ENCODE results near the gene PARL. TPM values are rescaled to one million over a fixed set of nuclear protein-coding genes. Genes with fewer than 3 reads are reported as not detected.
"Not testable (repeated sequence)": the region's sequence is repeated elsewhere in the genome, so short reads cannot be mapped to it uniquely, and the experiment has no call there.

Gene PARL
- total and polyA plus RNA-seq, 9 donors: 32.7 to 65.0 (median 55.6) TPM

GRCh38 chr3:183878071-183878470 lies 6.6 kb downstream of the PARL start:
- Histone ChIP-seq H3K27me3 (no peaks in the 10 kb centered on the region), H3K27ac (no peak overlapping the region), H3K4me1 (ENCODE audit: insufficient read depth) (peaks cover 2% of the 10 kb centered on the region), H3K36me3 (no peaks in the 10 kb centered on the region), H3K9me3 (no peaks in the 10 kb centered on the region), H3K4me3 (no peak overlapping the region)
- 93 to 98% (median 95%) methylated on average over 8 of the region's 8 CpGs for WGBS, 3 donors
- TF ChIP-seq CTCF (IDR thresholded peaks at IDR 0.05) (no peak), EP300 (IDR thresholded peaks at IDR 0.05) (no peak), POLR2A (IDR thresholded peaks at IDR 0.05) (no peak)
- no peak for DNase-seq
- intact Hi-C loops (cut with DNase I): no loop called here

- H3K36me3 ChIP-seq; intact Hi-C loops (cut with DNase I); H3K4me3 ChIP-seq; H3K9me3 ChIP-seq; H3K4me1 ChIP-seq (ENCODE audit: insufficient read depth); H3K27ac ChIP-seq; H3K27me3 ChIP-seq; DNase-seq: not testable (repeated sequence)
- WGBS, 3 donors: 73 to 76% (median 76%) methylated on average over 5 of the region's 5 CpGs
Measured at GRCh38 chr3:183877227-183877626, 7.5 kb downstream of the PARL start.

GRCh38 chr3:183875411-183875810 lies 9.3 kb downstream of the PARL start:
- no peaks in the 10 kb centered on the region for H3K27me3 ChIP-seq
- intact Hi-C loops (cut with DNase I): no loop called here
- H3K9me3 ChIP-seq: no peaks in the 10 kb centered on the region
- H3K36me3 ChIP-seq: no peaks in the 10 kb centered on the region
- TF ChIP-seq CTCF (IDR thresholded peaks at IDR 0.05) (no peak), POLR2A (IDR thresholded peaks at IDR 0.05) (no peak), EP300 (IDR thresholded peaks at IDR 0.05) (no peak)
- H3K4me1 ChIP-seq (ENCODE audit: insufficient read depth): peaks cover 1% of the 10 kb centered on the region
- no peak overlapping the region for H3K4me3 ChIP-seq
- no peak for DNase-seq
- no peak overlapping the region for H3K27ac ChIP-seq

GRCh38 chr3:183873914-183874313 lies 10.8 kb downstream of the PARL start:
- Histone ChIP-seq H3K36me3 (no peaks in the 10 kb centered on the region), H3K27me3 (no peaks in the 10 kb centered on the region), H3K4me1 (ENCODE audit: insufficient read depth) (peaks cover 1% of the 10 kb centered on the region), H3K9me3 (no peaks in the 10 kb centered on the region), H3K4me3 (no peak overlapping the region), H3K27ac (no peak overlapping the region)
- no peak for DNase-seq
- no peak for TF ChIP-seq EP300 (IDR thresholded peaks at IDR 0.05)
- no peak for TF ChIP-seq POLR2A (IDR thresholded peaks at IDR 0.05)
- no peak for TF ChIP-seq CTCF (IDR thresholded peaks at IDR 0.05)
- WGBS, 3 donors: 89 to 95% (median 93%) methylated on average over 3 of the region's 3 CpGs
- intact Hi-C loops (cut with DNase I): no loop called here

- intact Hi-C loops (cut with DNase I): loop anchor here in 1 of 4 donors (2.0 kb wide), 1 partner anchor 29 kb away; no protein-coding TSS in a partner anchor
- Histone ChIP-seq H3K36me3 (no peaks in the 10 kb centered on the region), H3K27me3 (no peaks in the 10 kb centered on the region), H3K27ac (no peak overlapping the region), H3K9me3 (no peaks in the 10 kb centered on the region), H3K4me1 (ENCODE audit: insufficient read depth) (peaks cover 3% of the 10 kb centered on the region), H3K4me3 (no peak overlapping the region)
- DNase-seq: no peak
- TF ChIP-seq POLR2A (IDR thresholded peaks at IDR 0.05) (no peak), EP300 (IDR thresholded peaks at IDR 0.05) (no peak), CTCF (IDR thresholded peaks at IDR 0.05) (no peak)
- WGBS, 3 donors: 88 to 92% (median 91%) methylated on average over 2 of the region's 2 CpGs
Measured at GRCh38 chr3:183871541-183871940, 13.1 kb downstream of the PARL start.
